AG20443 (cell line): ENCODE data around the gene MTCH1.
A peak's percentile ranks its signal among the peaks of the same experiment; 100 is the strongest.

Source experiments
- DNase-seq: peaks from one replicate; pipeline ENCODE4 v3.0.0; 2012; ENCODE audit warnings: low spot score, mixed read lengths

The MTCH1 gene

GRCh38 chr6:36970892-36971842 lies 14.8 kb downstream of the MTCH1 start:
- no peak for DNase-seq

GRCh38 chr6:36969988-36970891 lies 15.8 kb downstream of the MTCH1 start:
- DNase-seq = no peak

- DNase-seq = no peak
Measured at GRCh38 chr6:36969240-36969691, 16.7 kb downstream of the MTCH1 start.

- DNase-seq = peak; percentile 47
Measured at GRCh38 chr6:36968266-36968977, 17.6 kb downstream of the MTCH1 start.

GRCh38 chr6:36967757-36968156 lies 18.2 kb downstream of the MTCH1 start:
- no peak for DNase-seq

GRCh38 chr6:36967301-36967700 lies 18.7 kb downstream of the MTCH1 start:
- no peak for DNase-seq

GRCh38 chr6:36964908-36965307 lies 21.1 kb downstream of the MTCH1 start:
- no peak for DNase-seq

- no peak for DNase-seq
Measured at GRCh38 chr6:36964349-36964748, 21.6 kb downstream of the MTCH1 start.

GRCh38 chr6:36963451-36964290 lies 22.3 kb downstream of the MTCH1 start:
- DNase-seq = no peak

GRCh38 chr6:36962874-36963273 lies 23.1 kb downstream of the MTCH1 start:
- peak; percentile 61 for DNase-seq

- DNase-seq = no peak
Measured at GRCh38 chr6:36961441-36962435, 24.3 kb downstream of the MTCH1 start.

GRCh38 chr6:36959555-36960250 lies 26.3 kb downstream of the MTCH1 start:
- no peak for DNase-seq

- DNase-seq = no peak
Measured at GRCh38 chr6:36958775-36959554, 27.0 kb downstream of the MTCH1 start.

GRCh38 chr6:36957773-36958271 lies 28.2 kb downstream of the MTCH1 start:
- DNase-seq = no peak

- no peak for DNase-seq
Measured at GRCh38 chr6:36956446-36956820, 29.6 kb downstream of the MTCH1 start.

- no peak for DNase-seq
Measured at GRCh38 chr6:36955671-36956445, 30.1 kb downstream of the MTCH1 start.

GRCh38 chr6:36955136-36955535 lies 30.9 kb downstream of the MTCH1 start:
- no peak for DNase-seq
